ENCODE data around the gene MMP19. TPM values are rescaled to one million over a fixed set of nuclear protein-coding genes. Genes with fewer than 3 reads are reported as not detected.

MMP19 gene
- total RNA-seq, 1 experiment from 2014 or later: not detected

DNA sequence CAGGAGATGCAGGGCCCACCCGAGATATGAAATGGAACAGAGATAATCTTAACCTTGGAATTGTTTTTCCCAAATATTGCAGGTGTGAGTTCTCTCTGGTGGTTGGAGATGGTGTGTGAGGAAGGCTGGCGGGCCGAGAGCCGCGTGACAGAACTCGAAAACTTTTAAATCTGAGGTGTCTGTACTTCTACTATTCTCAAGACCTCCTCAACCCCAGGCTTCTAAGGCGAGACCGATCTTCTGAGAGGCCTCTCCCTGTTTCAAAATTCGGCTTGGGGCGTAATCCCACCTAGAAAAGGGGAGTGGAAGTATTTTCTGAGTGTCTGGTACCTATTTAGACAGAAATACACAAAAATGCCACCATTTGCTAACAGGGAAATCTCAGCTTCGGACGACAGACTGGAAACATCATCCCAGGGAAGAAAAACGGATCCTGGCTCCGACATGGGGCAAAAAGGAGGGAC, 25.8 kb downstream of the MMP19 start:
- DNase-seq (ENCODE audit: extremely low read depth, low read depth): no peak

DNA sequence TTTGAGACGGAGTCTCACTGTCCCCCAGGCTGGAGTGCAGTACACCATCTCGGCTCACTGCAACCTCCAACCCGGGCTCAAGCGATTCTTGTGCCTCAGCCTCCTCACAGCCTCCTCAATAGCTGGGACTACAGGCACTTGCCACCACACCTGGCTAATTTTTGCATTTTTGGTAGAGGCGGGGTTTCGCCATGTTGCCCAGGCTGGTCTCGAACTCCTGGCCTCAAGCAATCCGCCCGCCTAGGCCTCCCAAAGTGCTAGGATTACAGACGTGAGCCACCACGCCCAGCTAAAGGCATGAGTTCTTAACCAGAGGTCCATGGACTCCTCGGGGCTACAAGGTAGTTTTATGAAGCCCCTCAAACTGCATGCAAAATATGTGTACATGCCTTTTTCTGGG, 27.3 kb downstream of the MMP19 start:
- no peak for DNase-seq (ENCODE audit: extremely low read depth, low read depth)

DNA sequence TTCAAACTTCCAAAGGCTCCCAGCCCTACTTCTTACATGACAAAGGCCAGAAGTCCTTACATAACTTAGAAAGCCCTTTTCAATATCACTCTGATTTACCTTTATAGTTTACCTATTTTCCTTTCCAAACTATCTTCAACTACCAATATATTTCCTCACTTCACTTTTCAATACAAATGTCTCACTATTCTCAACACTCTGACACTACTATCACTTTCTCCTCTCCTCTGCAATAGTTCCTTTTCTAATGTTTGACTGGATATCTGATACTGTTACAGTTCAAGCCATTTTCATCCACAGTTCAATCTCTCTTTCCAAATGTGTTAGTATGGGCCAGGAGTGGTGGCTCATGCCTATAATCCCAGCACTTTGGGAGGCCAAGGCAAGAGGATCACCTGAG, 28.5 kb downstream of the MMP19 start:
- DNase-seq (ENCODE audit: extremely low read depth, low read depth): no peak

DNA sequence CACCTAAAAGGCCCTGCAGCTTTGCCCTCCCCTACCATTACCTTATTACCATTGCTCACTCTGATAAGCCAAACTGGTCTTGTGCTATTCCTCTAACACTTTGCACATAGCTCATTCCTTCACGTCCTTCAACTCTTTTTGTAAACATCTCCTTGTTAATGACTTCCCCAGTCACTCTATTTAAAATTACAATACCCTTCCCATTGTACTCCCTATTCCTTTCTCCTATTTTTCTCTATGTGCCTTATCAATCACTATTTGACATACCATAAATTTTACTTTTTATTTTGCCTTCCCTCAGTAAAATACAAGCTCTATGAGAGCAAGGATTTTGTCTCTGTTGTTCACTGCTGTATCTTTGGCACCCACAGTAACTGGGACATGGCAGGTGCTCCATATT, 30.6 kb downstream of the MMP19 start:
- DNase-seq (ENCODE audit: extremely low read depth, low read depth): no peak

DNA sequence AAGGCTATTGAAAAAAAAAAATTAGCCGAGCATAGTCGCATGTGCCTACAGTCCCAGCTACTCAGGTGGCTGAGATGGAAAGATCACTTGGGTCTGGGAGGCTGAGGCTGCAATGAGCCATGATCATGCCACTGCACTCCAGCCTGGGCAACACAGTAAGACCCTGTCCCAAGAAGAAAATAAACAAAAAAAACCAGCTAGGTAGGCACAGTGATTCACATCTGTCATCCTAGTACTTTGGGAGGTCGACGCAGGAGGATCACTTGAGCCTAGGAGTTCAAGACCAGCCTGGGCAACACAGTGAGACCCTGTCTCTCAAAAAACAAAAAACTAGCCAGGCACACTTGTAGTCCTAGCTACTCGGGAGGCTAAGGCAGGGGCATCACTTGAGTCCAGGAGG, 33.5 kb downstream of the MMP19 start:
- DNase-seq (ENCODE audit: extremely low read depth, low read depth): no peak

DNA sequence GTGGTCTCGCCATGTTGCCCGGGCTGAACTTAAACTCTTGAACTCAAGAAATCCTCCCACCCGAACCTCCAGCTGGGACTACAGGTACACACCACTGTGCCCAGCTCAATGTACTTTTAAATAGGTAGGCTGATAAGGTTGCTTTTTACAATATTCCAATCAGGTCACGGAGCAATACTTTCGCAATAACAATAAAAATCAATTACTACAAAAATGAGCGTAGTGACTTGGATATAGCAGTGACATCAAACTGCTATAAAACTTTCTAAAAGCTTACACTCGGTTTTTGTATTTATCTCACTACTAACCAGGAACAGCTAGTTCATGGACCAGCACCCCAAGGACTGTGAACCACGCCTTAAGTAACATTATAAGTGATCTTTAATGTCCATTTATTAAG, 35.8 kb downstream of the MMP19 start:
- DNase-seq (ENCODE audit: extremely low read depth, low read depth): no peak

DNA sequence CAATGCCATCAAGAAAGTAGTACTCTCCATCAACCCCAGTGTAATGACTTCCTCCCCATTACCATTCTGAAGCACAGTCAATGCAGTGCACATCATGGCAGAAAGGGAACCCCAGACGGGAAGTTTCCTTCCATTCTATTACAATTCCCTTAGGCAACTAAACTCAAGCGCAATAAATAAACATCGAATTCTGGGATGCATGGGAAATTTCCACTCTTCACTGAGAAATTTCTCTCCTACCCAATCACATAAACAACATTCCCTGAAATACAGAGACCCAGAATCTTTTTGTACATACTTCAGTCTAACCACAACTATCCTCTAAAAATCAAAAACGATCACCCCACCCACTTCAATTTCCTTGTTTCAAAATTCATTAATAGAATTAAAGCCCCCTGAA, 45.2 kb downstream of the MMP19 start:
- no peak for DNase-seq (ENCODE audit: extremely low read depth, low read depth)

DNA sequence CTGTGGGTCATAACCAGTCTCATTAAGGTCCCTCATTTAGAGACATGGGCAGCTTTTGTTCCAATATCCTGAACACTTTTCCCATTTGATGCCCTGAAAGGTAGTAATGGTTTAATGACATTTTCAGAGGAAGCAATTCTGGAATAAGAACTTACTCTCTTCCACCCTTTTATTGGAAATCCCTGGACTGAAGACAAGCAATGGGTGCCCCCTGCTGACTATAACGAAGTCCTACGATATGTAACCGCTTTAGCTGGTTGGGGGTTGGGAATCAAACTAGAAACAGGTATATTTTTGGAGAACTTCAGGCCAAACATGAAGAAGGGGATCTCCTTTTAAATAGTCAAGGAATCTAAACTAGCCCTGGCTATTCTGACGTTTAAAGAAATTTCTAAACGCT, 45.7 kb downstream of the MMP19 start:
- peak; percentile 43 for DNase-seq (ENCODE audit: extremely low read depth, low read depth)

DNA sequence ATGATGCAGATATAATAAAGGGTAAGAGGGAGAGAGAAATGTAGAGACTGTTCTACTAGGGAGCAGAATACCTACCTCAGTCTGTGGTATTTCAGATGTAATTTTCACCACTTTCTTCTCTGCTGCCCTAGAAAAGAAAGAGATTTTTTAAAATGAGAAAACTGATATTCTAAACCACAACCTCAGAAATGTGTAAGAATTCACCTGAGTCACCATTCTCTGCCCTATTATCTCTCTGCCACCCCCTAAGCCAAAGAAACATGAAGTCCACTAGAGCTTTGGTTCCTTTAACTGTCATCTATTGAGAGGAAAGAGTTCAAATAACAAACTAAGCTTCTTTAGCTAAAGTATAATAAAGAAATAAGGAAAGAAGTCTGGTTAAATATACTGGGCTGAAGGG, 46.8 kb downstream of the MMP19 start:
- DNase-seq (ENCODE audit: extremely low read depth, low read depth): no peak

DNA sequence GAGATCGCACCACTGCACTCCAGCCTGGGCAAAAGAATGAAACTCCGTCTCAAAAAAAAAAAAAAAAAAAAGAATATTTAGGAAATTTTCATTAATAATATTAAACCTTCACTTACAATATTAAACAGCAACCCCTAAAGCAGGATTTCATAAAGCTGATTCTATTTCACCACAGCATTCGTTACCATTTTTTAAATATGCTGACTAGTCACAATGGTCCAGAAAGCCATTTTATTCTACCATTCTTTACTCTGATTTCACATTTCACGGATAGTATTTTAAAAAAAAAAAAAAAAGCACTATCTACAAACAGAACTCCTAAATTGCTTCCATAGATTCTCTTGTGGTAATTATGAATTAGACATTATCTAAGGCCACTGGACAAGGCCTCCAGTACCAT, 52.8 kb downstream of the MMP19 start:
- DNase-seq (ENCODE audit: extremely low read depth, low read depth): no peak

DNA sequence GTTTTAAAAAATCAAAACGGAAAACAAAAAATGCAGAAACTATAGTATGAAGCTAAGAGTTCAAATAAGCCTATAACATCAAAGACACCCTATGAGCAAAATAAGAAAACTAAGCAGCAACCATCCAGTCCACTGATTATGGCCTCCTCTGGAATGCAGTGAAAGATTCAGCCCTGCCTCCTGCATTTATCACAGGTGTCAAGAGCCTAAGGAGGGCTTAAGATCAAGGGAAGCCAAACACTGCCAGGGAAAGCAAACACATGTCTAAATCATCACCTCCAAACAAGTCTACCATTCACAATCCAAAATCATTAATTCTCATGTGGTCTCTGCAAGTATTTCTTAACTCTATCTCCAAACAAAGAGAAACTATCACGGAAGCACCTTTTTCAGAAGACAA, 53.6 kb downstream of the MMP19 start:
- DNase-seq (ENCODE audit: extremely low read depth, low read depth): no peak

DNA sequence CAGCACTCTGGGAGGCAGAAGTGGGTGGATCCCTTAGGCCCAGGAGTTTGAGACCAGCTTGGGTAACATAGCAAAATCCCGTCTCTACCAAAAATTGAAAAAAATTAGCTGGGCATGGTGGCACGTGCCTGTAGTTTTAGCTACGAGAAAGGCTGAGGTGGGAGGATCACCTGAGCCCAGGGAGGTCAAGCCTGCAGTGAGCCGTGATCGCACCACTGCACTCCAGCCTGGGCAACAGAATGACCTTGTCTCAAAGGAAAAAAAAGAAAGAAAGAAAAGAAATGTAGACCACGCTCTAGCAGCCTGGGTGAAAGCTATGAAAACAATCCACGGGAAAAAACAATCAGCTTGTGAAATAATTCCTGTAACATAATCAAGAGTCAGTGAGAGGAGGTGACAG, 54.2 kb downstream of the MMP19 start:
- DNase-seq (ENCODE audit: extremely low read depth, low read depth): no peak

Other genes starting within 250 kb of the MMP19 start
- not detected in 2 replicates for gene OR10P1, start 206.0 kb downstream of the MMP19 start, total RNA-seq (2014; rRNA removed; shearing (Covaris generic))
- gene ITGA7, start 135.0 kb downstream of the MMP19 start, total RNA-seq (2014; rRNA removed; shearing (Covaris generic)): 0.38 and 1.2 TPM in 2 replicates
- gene BLOC1S1, start 126.9 kb downstream of the MMP19 start, total RNA-seq (2014; rRNA removed; shearing (Covaris generic)): 66.7 and 69.8 TPM in 2 replicates
- 2.4 and 3.0 TPM in 2 replicates for gene RDH5, start 122.5 kb downstream of the MMP19 start, total RNA-seq (2014; rRNA removed; shearing (Covaris generic))
- 434 and 500 TPM in 2 replicates for gene CD63, start 113.9 kb downstream of the MMP19 start, total RNA-seq (2014; rRNA removed; shearing (Covaris generic))
- 1.0 and 2.0 TPM in 2 replicates for gene GDF11, start 99.8 kb downstream of the MMP19 start, total RNA-seq (2014; rRNA removed; shearing (Covaris generic))
- 122 and 140 TPM in 2 replicates for gene SARNP, start 25.2 kb downstream of the MMP19 start, total RNA-seq (2014; rRNA removed; shearing (Covaris generic))
- 32.8 and 37.8 TPM in 2 replicates for gene ORMDL2, start 24.9 kb downstream of the MMP19 start, total RNA-seq (2014; rRNA removed; shearing (Covaris generic))
- gene DNAJC14, start 13.3 kb downstream of the MMP19 start, total RNA-seq (2014; rRNA removed; shearing (Covaris generic)): 25.8 and 32.2 TPM in 2 replicates
- 33.0 and 33.1 TPM in 2 replicates for gene PYM1, start 85.0 kb upstream of the MMP19 start, total RNA-seq (2014; rRNA removed; shearing (Covaris generic))
- gene DGKA, start 88.2 kb upstream of the MMP19 start, total RNA-seq (2014; rRNA removed; shearing (Covaris generic)): 14.1 and 15.5 TPM in 2 replicates
- 0.78 and 1.3 TPM in 2 replicates for gene PMEL, start 123.1 kb upstream of the MMP19 start, total RNA-seq (2014; rRNA removed; shearing (Covaris generic))
- gene CDK2, start 123.9 kb upstream of the MMP19 start, total RNA-seq (2014; rRNA removed; shearing (Covaris generic)): 31.6 and 31.7 TPM in 2 replicates
- 37.6 and 39.4 TPM in 2 replicates for gene RAB5B, start 131.1 kb upstream of the MMP19 start, total RNA-seq (2014; rRNA removed; shearing (Covaris generic))
- gene SUOX, start 154.3 kb upstream of the MMP19 start, total RNA-seq (2014; rRNA removed; shearing (Covaris generic)): 9.7 and 10.4 TPM in 2 replicates
- 1.5 and 1.6 TPM in 2 replicates for gene IKZF4, start 178.1 kb upstream of the MMP19 start, total RNA-seq (2014; rRNA removed; shearing (Covaris generic))
- gene RPS26, start 199.0 kb upstream of the MMP19 start, total RNA-seq (2014; rRNA removed; shearing (Covaris generic)): 314 and 346 TPM in 2 replicates
- 0.78 and 1.1 TPM in 2 replicates for gene ERBB3, start 237.2 kb upstream of the MMP19 start, total RNA-seq (2014; rRNA removed; shearing (Covaris generic))

Measured in NCI-H460 (cell line).